ENCODE results near the gene DTX3.
"Not testable (repeated sequence)": the region's sequence is repeated elsewhere in the genome, so short reads cannot be mapped to it uniquely, and the experiment has no call there.

DTX3 gene

DNA sequence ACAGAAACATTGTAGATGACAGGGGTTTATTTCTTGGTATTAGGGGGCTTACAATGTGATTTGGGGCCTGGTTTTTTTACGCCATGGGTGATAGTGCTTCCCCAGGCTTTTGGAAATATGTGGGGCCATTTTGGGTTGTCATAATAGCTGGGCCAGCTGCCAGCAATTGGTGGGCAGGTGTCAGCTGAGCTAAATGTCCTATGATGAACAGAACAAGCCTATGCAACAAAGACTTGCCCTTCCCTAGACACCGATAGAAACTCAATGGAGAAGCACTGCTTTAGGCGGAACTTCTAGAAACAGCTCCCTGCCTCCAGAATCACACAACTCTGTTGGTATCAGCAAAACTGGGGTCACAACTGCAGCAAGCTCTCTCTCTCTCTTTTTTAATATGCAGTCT is 33.5 kb downstream of the DTX3 start:
- Histone ChIP-seq H3K9ac (ENCODE audit: low read length) (no peak overlapping the region), H3K27me3 (ENCODE audit: control insufficient read depth, insufficient read depth, low read length) (peaks cover 3% of the 10 kb centered on the region), H3K27ac (ENCODE audit: low read depth, low read length) (no peak overlapping the region), H3K4me3 (ENCODE audit: low read length) (no peak overlapping the region), H3K4me1 (ENCODE audit: control insufficient read depth, insufficient read depth, low read length) (no peaks in the 10 kb centered on the region), H3K36me3 (ENCODE audit: control insufficient read depth, insufficient read depth, low read length) (no peaks in the 10 kb centered on the region)

DNA sequence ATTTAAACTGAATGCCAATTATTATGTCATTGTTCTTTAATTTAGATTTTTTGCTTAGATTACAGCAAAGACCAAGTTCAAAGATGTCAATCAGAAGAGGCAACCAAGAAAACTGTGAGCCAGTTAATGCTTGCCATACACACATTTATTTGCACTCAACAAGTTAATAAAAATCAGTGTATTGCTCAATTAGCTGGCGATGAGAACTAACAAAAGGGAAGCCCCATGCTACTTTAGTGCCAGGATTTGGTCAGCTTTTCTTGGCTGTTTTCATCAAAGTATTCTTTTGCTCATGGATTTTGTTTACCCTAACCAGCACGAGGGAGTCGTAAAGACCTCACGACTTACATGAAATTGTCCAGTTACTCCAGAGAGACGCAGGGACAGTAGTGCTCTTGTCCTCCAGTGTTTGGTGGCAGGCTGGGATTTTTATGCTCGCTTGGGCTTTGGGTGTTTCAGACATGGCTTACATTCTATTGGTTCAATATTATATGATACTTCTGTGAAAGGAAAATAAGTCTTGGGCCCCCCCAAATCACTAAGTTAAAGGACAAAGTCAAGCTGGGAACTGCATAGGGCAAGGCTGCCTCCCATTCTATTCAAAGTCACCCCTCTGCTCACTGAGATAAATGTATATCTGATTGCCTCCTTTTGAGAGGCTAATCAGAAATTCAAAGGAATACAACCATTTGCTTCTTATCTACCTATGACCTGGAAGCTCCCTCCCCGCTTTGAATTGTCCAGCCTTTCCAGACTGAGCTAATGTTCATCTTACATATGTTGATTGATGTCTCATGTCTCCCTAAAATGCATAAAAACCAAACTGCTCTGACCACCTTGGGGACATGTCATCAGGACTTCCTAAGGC is 35.8 kb downstream of the DTX3 start:
- Histone ChIP-seq H3K4me1 (ENCODE audit: control insufficient read depth, insufficient read depth, low read length) (no peaks in the 10 kb centered on the region), H3K36me3 (ENCODE audit: control insufficient read depth, insufficient read depth, low read length) (no peaks in the 10 kb centered on the region), H3K9ac (ENCODE audit: low read length) (no peak overlapping the region), H3K27ac (ENCODE audit: low read depth, low read length) (no peak overlapping the region), H3K27me3 (ENCODE audit: control insufficient read depth, insufficient read depth, low read length) (peaks cover 3% of the 10 kb centered on the region), H3K4me3 (ENCODE audit: low read length) (no peak overlapping the region)

DNA sequence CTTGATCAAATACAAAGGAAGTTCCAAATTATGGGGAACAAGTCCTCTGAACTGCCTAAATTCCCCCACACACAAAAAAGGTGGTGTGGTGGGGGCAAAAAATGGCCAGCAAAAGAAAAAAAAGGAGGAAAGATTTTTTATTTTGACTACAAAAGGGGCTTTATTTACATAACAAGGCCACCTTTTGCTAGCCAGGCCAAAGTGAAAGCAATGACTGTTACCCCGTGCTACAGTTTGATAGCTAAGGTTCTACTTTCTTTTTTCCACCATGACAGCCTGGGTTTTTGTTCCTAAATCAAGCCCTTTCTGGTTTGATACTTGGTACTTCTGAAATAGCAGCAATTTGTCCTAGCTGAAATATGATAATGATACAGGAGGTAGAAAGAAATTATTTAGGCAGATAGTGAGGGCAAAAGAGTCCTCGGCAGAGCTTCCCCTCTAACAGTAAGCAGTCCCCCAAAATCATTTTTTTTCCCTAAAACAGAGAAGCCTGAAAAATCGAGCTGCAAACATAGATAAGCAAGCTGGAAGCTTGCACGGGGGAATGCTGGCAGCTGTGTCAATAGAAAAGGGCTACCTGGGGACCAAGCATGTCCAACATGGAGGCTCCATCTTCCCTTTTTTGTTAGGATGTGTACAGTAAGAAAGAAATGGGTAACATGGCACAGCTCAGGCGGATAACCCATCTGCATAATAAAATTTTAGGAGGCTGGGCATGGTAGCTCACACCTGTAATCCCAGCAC is 37.2 kb downstream of the DTX3 start:
- Histone ChIP-seq H3K27me3 (ENCODE audit: control insufficient read depth, insufficient read depth, low read length) (peaks cover 3% of the 10 kb centered on the region), H3K27ac (ENCODE audit: low read depth, low read length) (no peak overlapping the region), H3K4me1 (ENCODE audit: control insufficient read depth, insufficient read depth, low read length) (no peaks in the 10 kb centered on the region), H3K36me3 (ENCODE audit: control insufficient read depth, insufficient read depth, low read length) (no peaks in the 10 kb centered on the region), H3K4me3 (ENCODE audit: low read length) (no peak overlapping the region), H3K9ac (ENCODE audit: low read length) (no peak overlapping the region)

DNA sequence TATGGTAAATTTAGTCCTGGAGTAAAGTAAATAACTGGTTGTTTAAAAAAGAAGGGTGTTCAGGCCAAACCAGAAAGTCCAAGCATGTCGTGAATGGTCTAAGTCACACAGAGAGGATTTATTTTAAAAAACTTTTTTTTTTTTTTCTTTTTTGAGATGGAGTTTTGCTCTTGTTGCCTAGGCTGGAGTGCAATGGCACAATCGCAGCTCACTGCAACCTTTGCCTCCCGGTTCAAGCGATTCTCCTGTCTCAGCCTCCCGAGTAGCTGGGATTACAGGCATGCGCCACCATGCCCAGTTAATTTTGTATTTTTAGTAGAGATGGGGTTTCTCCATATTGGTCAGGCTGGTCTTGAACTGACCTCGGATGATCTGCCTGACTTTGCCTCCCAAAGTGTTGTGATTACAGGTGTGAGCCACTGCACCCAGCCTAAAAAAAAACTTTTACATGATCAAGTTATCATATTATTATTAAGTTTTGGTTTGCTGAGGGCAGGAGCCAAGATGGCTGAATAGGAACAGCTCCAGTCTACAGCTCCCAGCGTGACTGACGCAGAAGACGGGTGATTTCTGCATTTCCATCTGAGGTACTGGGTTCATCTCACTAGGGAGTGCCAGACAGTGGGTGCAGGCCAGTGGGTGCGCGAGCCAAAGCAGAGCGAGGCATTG is 41.5 kb downstream of the DTX3 start:
- H3K36me3 ChIP-seq (ENCODE audit: control insufficient read depth, insufficient read depth, low read length); H3K4me1 ChIP-seq (ENCODE audit: control insufficient read depth, insufficient read depth, low read length); H3K9ac ChIP-seq (ENCODE audit: low read length); H3K27me3 ChIP-seq (ENCODE audit: control insufficient read depth, insufficient read depth, low read length); H3K27ac ChIP-seq (ENCODE audit: low read depth, low read length); H3K4me3 ChIP-seq (ENCODE audit: low read length): not testable (repeated sequence)

DNA sequence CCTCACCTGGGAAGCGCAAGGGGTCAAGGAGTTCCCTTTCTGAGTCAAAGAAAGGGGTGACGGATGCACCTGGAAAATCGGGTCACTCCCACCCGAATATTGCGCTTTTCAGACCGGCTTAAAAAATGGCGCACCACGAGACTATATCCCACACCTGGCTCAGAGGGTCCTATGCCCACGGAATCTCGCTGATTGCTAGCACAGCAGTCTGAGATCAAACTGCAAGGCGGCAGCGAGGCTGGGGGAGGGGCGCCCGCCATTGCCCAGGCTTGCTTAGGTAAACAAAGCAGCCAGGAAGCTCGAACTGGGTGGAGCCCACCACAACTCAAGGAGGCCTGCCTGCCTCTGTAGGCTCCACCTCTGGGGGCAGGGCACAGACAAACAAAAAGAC is 42.0 kb downstream of the DTX3 start:
- H3K9ac ChIP-seq (ENCODE audit: low read length); H3K36me3 ChIP-seq (ENCODE audit: control insufficient read depth, insufficient read depth, low read length); H3K4me3 ChIP-seq (ENCODE audit: low read length); H3K4me1 ChIP-seq (ENCODE audit: control insufficient read depth, insufficient read depth, low read length); H3K27me3 ChIP-seq (ENCODE audit: control insufficient read depth, insufficient read depth, low read length); H3K27ac ChIP-seq (ENCODE audit: low read depth, low read length): not testable (repeated sequence)

DNA sequence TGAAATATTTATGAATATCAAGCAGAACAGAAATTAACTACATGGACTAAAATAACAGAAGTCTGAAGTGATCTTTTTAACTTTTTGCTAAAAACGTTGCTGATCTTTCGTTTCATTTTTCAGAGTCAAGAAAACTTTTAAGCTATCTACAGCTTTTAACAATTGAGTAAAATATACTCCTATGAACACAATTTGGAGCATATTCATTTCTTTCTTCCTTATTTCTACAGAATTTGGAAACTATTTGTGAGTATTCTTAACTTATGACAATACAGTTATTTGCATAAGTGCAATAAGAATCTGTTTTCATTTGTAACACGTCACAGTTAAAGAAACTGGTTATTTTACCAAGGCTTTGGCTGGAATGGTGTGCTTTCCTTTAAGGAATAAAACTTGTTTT is 49.4 kb downstream of the DTX3 start:
- Histone ChIP-seq H3K36me3 (ENCODE audit: control insufficient read depth, insufficient read depth, low read length) (no peaks in the 10 kb centered on the region), H3K4me3 (ENCODE audit: low read length) (no peak overlapping the region), H3K4me1 (ENCODE audit: control insufficient read depth, insufficient read depth, low read length) (no peaks in the 10 kb centered on the region), H3K27me3 (ENCODE audit: control insufficient read depth, insufficient read depth, low read length) (no peaks in the 10 kb centered on the region), H3K27ac (ENCODE audit: low read depth, low read length) (no peak overlapping the region), H3K9ac (ENCODE audit: low read length) (no peak overlapping the region)

DNA sequence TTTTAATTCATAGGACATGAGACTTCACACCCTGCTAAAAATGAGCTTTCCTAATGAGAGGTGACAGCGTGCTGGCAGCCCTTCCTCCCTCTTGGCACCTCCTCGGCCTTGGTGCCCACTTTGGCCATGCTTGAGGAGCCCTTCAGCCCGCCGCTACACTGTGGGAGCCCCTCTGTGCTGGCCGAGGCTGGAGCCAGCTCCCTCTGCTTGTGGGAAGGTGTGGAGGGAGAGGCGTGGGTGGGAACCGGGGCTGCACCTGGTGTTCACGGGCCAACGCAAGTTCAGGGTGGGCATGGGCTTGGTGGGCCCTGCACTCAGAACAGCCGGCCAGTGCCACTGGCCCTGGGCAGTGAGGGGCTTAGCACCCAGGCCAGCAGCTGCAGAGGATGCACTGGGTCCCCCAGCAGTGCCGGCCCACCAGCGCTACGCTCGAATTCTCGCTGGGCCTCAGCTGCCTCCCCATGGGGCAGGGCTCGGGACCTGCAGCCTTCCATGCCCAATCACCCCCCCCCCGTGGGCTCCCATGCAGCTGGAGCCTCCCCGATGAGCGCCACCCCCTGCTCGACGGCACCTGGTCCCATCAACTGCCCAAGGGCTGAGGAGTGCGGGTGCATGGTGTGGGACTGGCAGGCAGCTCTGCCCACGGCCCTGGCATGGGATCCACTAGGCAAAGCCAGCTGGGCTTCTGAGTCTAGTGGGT is 51.1 kb downstream of the DTX3 start:
- H3K9ac ChIP-seq (ENCODE audit: low read length), result no peak overlapping the region
- H3K36me3 ChIP-seq (ENCODE audit: control insufficient read depth, insufficient read depth, low read length), result no peaks in the 10 kb centered on the region
- no peak overlapping the region for H3K4me3 ChIP-seq (ENCODE audit: low read length)
- H3K27me3 ChIP-seq (ENCODE audit: control insufficient read depth, insufficient read depth, low read length), result no peaks in the 10 kb centered on the region
- H3K4me1 ChIP-seq (ENCODE audit: control insufficient read depth, insufficient read depth, low read length), result no peaks in the 10 kb centered on the region
- no peak overlapping the region for H3K27ac ChIP-seq (ENCODE audit: low read depth, low read length)

DNA sequence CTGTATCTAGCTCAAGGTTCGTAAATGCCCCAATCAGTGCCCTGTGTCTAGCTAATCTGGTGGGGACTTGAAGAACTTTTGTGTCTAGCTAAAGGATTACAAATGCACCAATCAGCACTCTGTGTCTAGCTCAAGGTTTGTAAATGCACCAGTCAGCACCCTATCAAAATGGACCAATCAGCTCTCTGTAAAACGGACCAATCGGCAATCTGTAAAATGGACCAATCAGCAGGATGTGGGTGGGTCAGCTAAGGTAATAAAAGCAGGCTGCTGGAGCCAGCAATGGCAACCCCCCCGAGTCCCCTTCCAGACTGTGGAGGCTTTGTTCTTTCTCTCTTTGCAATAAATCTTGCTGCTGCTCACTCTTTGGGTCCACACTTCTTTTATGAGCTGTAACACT is 51.8 kb downstream of the DTX3 start:
- not testable (repeated sequence) for H3K27ac ChIP-seq (ENCODE audit: low read depth, low read length); H3K36me3 ChIP-seq (ENCODE audit: control insufficient read depth, insufficient read depth, low read length); H3K9ac ChIP-seq (ENCODE audit: low read length); H3K4me3 ChIP-seq (ENCODE audit: low read length); H3K27me3 ChIP-seq (ENCODE audit: control insufficient read depth, insufficient read depth, low read length); H3K4me1 ChIP-seq (ENCODE audit: control insufficient read depth, insufficient read depth, low read length)

DNA sequence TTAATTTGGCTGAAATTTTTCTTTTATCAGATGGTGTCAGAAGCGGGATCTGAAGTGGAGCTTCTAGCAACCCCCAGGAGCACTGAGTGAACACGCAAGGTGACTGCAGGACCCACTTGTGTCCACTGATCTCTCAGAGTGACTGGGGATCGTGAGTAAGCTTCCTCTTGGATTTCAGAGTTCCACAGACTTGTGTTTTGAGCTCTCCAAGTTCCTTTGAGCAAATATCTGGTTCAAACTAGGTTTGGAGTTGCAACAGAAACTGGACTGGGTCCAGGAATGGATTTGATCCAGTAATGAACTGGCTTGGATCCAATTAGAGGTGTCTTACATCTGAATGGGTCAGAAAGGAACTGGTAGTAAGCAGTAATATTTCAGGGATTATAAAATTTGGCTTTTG is 53.1 kb downstream of the DTX3 start:
- Histone ChIP-seq H3K9ac (ENCODE audit: low read length) (no peak overlapping the region), H3K4me1 (ENCODE audit: control insufficient read depth, insufficient read depth, low read length) (no peaks in the 10 kb centered on the region), H3K36me3 (ENCODE audit: control insufficient read depth, insufficient read depth, low read length) (no peaks in the 10 kb centered on the region), H3K27ac (ENCODE audit: low read depth, low read length) (no peak overlapping the region), H3K27me3 (ENCODE audit: control insufficient read depth, insufficient read depth, low read length) (no peaks in the 10 kb centered on the region), H3K4me3 (ENCODE audit: low read length) (no peak overlapping the region)

DNA sequence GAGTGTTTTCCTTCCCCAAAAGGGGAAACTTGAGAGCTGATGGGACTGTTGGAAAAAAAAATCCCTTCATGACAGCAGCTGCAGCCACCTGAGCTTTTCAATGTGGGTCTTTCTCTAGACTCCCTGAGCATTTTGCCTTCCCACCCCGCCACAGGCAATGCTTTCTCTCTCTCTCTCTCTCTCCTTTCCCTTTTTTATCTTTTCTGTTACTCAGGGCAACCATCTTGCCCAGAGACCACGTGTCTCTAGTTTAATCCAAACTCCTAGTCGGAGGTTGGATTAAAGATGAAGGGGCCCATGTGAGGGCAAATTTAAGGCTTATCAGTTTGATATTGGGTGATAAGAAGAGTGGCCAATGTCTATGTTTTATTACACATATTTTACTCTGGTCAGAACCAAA is 54.3 kb downstream of the DTX3 start:
- H3K4me1 ChIP-seq (ENCODE audit: control insufficient read depth, insufficient read depth, low read length), result no peaks in the 10 kb centered on the region
- H3K9ac ChIP-seq (ENCODE audit: low read length), result no peak overlapping the region
- H3K27me3 ChIP-seq (ENCODE audit: control insufficient read depth, insufficient read depth, low read length), result no peaks in the 10 kb centered on the region
- no peak overlapping the region for H3K27ac ChIP-seq (ENCODE audit: low read depth, low read length)
- H3K36me3 ChIP-seq (ENCODE audit: control insufficient read depth, insufficient read depth, low read length), result no peaks in the 10 kb centered on the region
- no peak overlapping the region for H3K4me3 ChIP-seq (ENCODE audit: low read length)
